Activated naive CD4-positive, alpha-beta T cell treated with anti-CD3 and anti-CD28 coated beads for 36 hours (primary cell): ENCODE measurements around the gene SMPD1. TPM values are rescaled to one million over a fixed set of nuclear protein-coding genes. Genes with fewer than 3 reads are reported as not detected.

ENCODE experiments used
- CTCF ChIA-PET: fragments of 350-600 bp; sonication (Branson Sonifier 250); formaldehyde crosslinking; loops from one replicate; lab custom pipeline; 2021; ENCODE audit warnings: antibody characterized with exemption; lab: Charles Lee
- DNase-seq: peaks from one replicate; pipeline ENCODE4 v3.0.0-alpha.2; 2020
- H3K27ac Mint-ChIP-seq: one replicate; pipeline ENCODE4 v1.8.0; 2021; ENCODE audit warnings: mild to moderate bottlenecking, mixed read lengths
- H3K27me3 Mint-ChIP-seq: one replicate; pipeline ENCODE4 v1.8.0; 2021; ENCODE audit warnings: low read depth, mixed read lengths
- H3K36me3 Mint-ChIP-seq: one replicate; pipeline ENCODE4 v1.8.0; 2021; ENCODE audit warnings: low read depth, mixed read lengths
- H3K4me1 Mint-ChIP-seq: one replicate; pipeline ENCODE4 v1.8.0; 2021; ENCODE audit warnings: low read depth, mixed read lengths
- H3K4me3 Mint-ChIP-seq: one replicate; pipeline ENCODE4 v1.8.0; 2021; ENCODE audit warnings: mild to moderate bottlenecking, moderate library complexity, mixed read lengths
- H3K9me3 Mint-ChIP-seq: one replicate; pipeline ENCODE4 v1.8.0; 2021; ENCODE audit warnings: mixed read lengths
- intact Hi-C: fragments of 100-400 bp; cut with micrococcal nuclease; formaldehyde crosslinking; loops from one replicate; pipeline ENCODE4 v1.15.1; 2023
- total RNA-seq, 2 experiments: library from RNA; stranded (reverse); gene quantifications; one replicate each; pipeline ENCODE4 v1.2.3, GENCODE V29; 2021

SMPD1 gene
- total RNA-seq, 2 experiments from 2014 or later = 24.5 to 27.5 TPM

- Mint-ChIP-seq H3K27ac (no peak overlapping the region), H3K9me3 (no peaks in the 10 kb centered on the region), H3K27me3 (no peaks in the 10 kb centered on the region), H3K4me1 (peaks cover 83% of the 10 kb centered on the region), H3K36me3 (peaks cover 5% of the 10 kb centered on the region), H3K4me3 (no peak overlapping the region)
- CTCF ChIA-PET = interaction anchor here (0.6 to 5.2 kb wide), 6 partner anchors 9 to 25 kb away, joined by 3 to 40 read pairs (median 10); partner anchors contain the start of gene SMPD1
- intact Hi-C loops = no loop called here
- DNase-seq = peak; percentile 60
Observed at GRCh38 chr11:6404342-6405051, 14.2 kb downstream of the SMPD1 start.

GRCh38 chr11:6405052-6405667, 14.9 kb downstream of the SMPD1 start:
- intact Hi-C loops = no loop called here
- Mint-ChIP-seq H3K36me3 (peaks cover 5% of the 10 kb centered on the region), H3K4me1 (peaks cover 86% of the 10 kb centered on the region), H3K27ac (no peak overlapping the region), H3K4me3 (no peak overlapping the region), H3K9me3 (no peaks in the 10 kb centered on the region), H3K27me3 (no peaks in the 10 kb centered on the region)
- DNase-seq = no peak
- CTCF ChIA-PET = interaction anchor here (0.7 to 5.2 kb wide), 5 partner anchors 9 to 25 kb away, joined by 3 to 40 read pairs (median 7); partner anchors contain the start of gene SMPD1

DNA sequence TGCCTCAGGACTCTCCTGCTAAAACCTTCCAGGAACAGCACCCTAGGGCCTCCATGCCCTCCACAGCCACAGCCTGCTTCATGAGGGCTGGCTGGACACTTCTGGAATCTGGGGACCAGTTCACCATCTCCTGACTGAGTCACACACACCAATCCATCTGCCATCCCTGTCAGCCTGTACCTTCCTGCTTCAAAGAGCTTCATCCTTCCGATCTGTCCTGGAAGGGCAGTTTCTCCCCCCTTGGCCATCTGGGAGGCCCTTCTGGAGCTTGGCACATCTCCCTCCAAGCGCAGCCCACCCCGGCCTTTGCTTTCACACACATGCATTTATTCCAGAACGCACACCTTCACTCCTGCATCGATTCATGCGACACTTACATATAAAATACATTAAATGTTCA, 15.6 kb downstream of the SMPD1 start:
- CTCF ChIA-PET = interaction anchor here (0.7 to 1.9 kb wide), 3 partner anchors 9 to 27 kb away, joined by 3 to 10 read pairs (median 3); partner anchors contain the start of gene SMPD1
- no peaks in the 10 kb centered on the region for H3K9me3 Mint-ChIP-seq
- H3K36me3 Mint-ChIP-seq = peaks cover 4% of the 10 kb centered on the region
- no peaks in the 10 kb centered on the region for H3K27me3 Mint-ChIP-seq
- intact Hi-C loops = no loop called here
- no peak overlapping the region for H3K4me3 Mint-ChIP-seq
- DNase-seq = no peak
- peaks cover 84% of the 10 kb centered on the region for H3K4me1 Mint-ChIP-seq
- no peak overlapping the region for H3K27ac Mint-ChIP-seq

DNA sequence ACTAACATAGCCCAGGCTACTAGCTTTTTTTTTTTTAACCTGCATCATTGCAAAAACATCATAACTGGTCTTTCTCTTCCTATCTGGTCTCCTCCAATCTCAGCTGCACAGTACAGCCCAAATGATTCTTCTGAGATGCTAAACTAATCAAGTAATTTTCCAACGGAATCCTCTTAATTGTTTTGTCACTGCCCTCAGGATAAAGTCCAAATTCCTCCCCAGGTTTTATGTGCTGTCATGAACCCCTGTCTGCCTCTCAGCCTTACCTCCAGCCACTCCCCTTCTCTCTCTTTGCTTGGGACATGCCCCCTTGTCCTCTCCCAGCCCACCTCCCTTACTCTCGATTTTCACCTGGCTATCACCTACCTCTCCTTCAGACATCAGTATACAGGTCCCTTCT, 16.1 kb downstream of the SMPD1 start:
- peaks cover 82% of the 10 kb centered on the region for H3K4me1 Mint-ChIP-seq
- no peak for DNase-seq
- CTCF ChIA-PET = interaction anchor here (1.4 to 1.9 kb wide), 2 partner anchors 9 to 27 kb away, joined by 4 to 10 read pairs; no protein-coding TSS in a partner anchor
- H3K9me3 Mint-ChIP-seq = no peaks in the 10 kb centered on the region
- H3K27me3 Mint-ChIP-seq = no peaks in the 10 kb centered on the region
- H3K36me3 Mint-ChIP-seq = peaks cover 4% of the 10 kb centered on the region
- H3K4me3 Mint-ChIP-seq = no peak overlapping the region
- peak overlapping the region; percentile 75 for H3K27ac Mint-ChIP-seq
- intact Hi-C loops = no loop called here

GRCh38 chr11:6410695-6411430, 20.6 kb downstream of the SMPD1 start:
- intact Hi-C loops = loop anchor here (10.0 kb wide), 1 partner anchor 1806 kb away; the partner anchor contains the start of gene TRIM68
- H3K27me3 Mint-ChIP-seq = no peaks in the 10 kb centered on the region
- no peak for DNase-seq
- no peaks in the 10 kb centered on the region for H3K9me3 Mint-ChIP-seq
- peaks cover 59% of the 10 kb centered on the region for H3K4me1 Mint-ChIP-seq
- H3K4me3 Mint-ChIP-seq = no peak overlapping the region
- H3K27ac Mint-ChIP-seq = no peak overlapping the region
- CTCF ChIA-PET = interaction anchor here (0.9 to 3.4 kb wide), 4 partner anchors 8 to 33 kb away, joined by 3 to 17 read pairs (median 6); no protein-coding TSS in a partner anchor
- H3K36me3 Mint-ChIP-seq = peaks cover 4% of the 10 kb centered on the region

- no peak for DNase-seq
- Mint-ChIP-seq H3K36me3 (peaks cover 4% of the 10 kb centered on the region), H3K27me3 (no peaks in the 10 kb centered on the region), H3K9me3 (no peaks in the 10 kb centered on the region), H3K4me3 (no peak overlapping the region), H3K27ac (no peak overlapping the region), H3K4me1 (peaks cover 52% of the 10 kb centered on the region)
- intact Hi-C loops = loop anchor here (10.0 kb wide), 1 partner anchor 1807 kb away; the partner anchor contains the start of gene TRIM68
- CTCF ChIA-PET = interaction anchor here (1.0 to 3.4 kb wide), 3 partner anchors 9 to 33 kb away, joined by 3 to 17 read pairs (median 8); no protein-coding TSS in a partner anchor
Observed at GRCh38 chr11:6411594-6412031, 21.3 kb downstream of the SMPD1 start.

DNA sequence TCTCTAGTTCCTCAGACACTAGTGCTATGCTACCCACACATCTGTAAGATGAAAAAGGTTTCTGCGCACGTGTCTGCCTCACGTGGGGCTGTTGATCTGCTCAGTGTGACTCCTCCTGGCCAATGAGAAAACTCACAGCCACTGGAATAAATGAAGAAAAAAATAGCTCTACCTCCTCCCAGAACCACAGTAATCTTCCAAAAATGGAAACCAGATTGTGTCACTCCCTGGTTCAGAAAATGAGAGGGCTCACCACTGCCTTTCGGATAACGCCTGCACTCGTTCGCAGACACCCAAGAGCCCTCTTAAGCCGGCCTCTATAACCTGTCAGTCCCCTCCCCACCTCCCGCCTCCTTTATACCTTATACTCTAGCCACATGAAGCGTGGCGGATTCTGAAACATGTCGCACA, 23.5 kb downstream of the SMPD1 start:
- peak; percentile 93 for DNase-seq
- Mint-ChIP-seq H3K36me3 (no peaks in the 10 kb centered on the region), H3K4me3 (no peak overlapping the region), H3K27ac (no peak overlapping the region), H3K9me3 (no peaks in the 10 kb centered on the region), H3K4me1 (peaks cover 38% of the 10 kb centered on the region), H3K27me3 (no peaks in the 10 kb centered on the region)
- intact Hi-C loops = loop anchor here (1.0 to 10.0 kb wide), 4 partner anchors 11 to 1809 kb away; partner anchors contain the start of genes SMPD1 and TRIM68
- CTCF ChIA-PET = interaction anchor here (0.9 to 3.4 kb wide), 4 partner anchors 11 to 42 kb away, joined by 3 to 17 read pairs (median 14); no protein-coding TSS in a partner anchor

GRCh38 chr11:6414874-6415328, 24.6 kb downstream of the SMPD1 start:
- H3K27ac Mint-ChIP-seq = no peak overlapping the region
- no peaks in the 10 kb centered on the region for H3K9me3 Mint-ChIP-seq
- H3K4me3 Mint-ChIP-seq = no peak overlapping the region
- peaks cover 32% of the 10 kb centered on the region for H3K4me1 Mint-ChIP-seq
- peak; percentile 84 for DNase-seq
- H3K36me3 Mint-ChIP-seq = no peaks in the 10 kb centered on the region
- CTCF ChIA-PET = interaction anchor here (0.7 to 2.4 kb wide), 4 partner anchors 9 to 35 kb away, joined by 3 to 14 read pairs (median 3); no protein-coding TSS in a partner anchor
- no peaks in the 10 kb centered on the region for H3K27me3 Mint-ChIP-seq
- intact Hi-C loops = loop anchor here (1.0 to 10.0 kb wide), 5 partner anchors 24 to 1810 kb away; partner anchors contain the start of genes TRIM22, TRIM5 and TRIM68

DNA sequence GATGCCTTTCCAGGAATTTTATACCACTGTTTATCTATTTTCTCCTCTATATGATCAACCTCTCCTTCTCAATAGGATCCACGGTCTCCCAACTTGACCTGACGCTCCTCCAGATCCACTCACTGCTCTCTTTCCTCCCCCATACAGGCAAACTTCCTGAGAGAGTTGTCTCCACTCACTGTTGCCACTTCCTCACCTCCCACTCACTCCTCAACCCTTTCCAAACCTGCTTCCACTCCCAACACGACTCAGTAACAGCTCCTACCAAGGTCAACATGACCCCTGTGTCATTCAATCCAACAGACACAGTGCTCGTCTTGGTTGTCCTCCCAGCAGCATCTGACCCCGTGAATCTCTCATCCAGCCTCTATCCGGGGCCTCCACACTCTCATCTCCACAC, 25.5 kb downstream of the SMPD1 start:
- no peak for DNase-seq
- intact Hi-C loops = loop anchor here (1.0 to 10.0 kb wide), 5 partner anchors 24 to 1811 kb away; partner anchors contain the start of genes TRIM22, TRIM5 and TRIM68
- Mint-ChIP-seq H3K27ac (no peak overlapping the region), H3K9me3 (no peaks in the 10 kb centered on the region), H3K27me3 (no peaks in the 10 kb centered on the region), H3K36me3 (no peaks in the 10 kb centered on the region), H3K4me1 (peaks cover 27% of the 10 kb centered on the region), H3K4me3 (no peak overlapping the region)
- CTCF ChIA-PET = interaction anchor here (4.2 to 4.4 kb wide), 2 partner anchors 28 to 37 kb away, joined by 25 to 33 read pairs; no protein-coding TSS in a partner anchor

DNA sequence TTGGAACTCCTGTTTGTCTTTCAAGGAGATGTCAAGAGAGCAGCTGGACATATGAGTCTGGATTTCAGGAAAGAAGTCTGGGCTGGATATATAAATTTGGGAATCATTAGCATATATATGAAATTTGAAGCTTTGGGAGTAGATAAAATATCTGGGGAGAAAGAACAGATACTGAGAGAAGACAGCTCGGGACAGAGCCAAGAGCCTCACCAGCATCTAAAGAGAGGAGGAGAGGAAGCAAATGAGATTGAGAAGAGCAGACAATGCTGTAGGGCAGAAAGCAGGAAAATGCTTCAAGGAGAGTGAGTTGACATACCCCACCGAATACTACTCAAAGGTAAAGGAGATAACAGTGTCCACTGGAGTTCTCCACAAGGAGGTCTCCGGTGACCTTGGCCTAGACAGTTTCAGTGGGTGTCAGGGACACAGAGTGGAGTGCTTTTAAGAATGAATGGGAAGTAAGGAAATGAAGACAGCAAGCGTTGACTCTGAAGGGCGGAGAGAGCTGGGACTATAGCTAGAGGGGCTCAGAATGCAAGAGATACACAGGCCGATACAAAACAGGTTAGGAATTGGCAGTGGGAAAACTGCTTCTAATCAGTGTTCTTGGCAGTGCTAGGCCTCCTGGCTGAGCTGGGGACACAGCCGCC, 27.8 kb downstream of the SMPD1 start:
- no peaks in the 10 kb centered on the region for H3K27me3 Mint-ChIP-seq
- H3K9me3 Mint-ChIP-seq = no peaks in the 10 kb centered on the region
- no peak overlapping the region for H3K27ac Mint-ChIP-seq
- CTCF ChIA-PET = interaction anchor here (0.7 to 4.4 kb wide), 6 partner anchors 14 to 39 kb away, joined by 3 to 33 read pairs (median 6); partner anchors contain the start of gene HPX
- H3K4me3 Mint-ChIP-seq = no peak overlapping the region
- intact Hi-C loops = loop anchor here (2.0 to 10.0 kb wide), 4 partner anchors 15 to 1813 kb away; partner anchors contain the start of genes TRIM22, TRIM5 and TRIM68
- no peak for DNase-seq
- H3K36me3 Mint-ChIP-seq = no peaks in the 10 kb centered on the region
- H3K4me1 Mint-ChIP-seq = peaks cover 7% of the 10 kb centered on the region

- Mint-ChIP-seq H3K36me3 (no peaks in the 10 kb centered on the region), H3K27ac (no peak overlapping the region), H3K9me3 (no peaks in the 10 kb centered on the region), H3K4me3 (no peak overlapping the region), H3K27me3 (no peaks in the 10 kb centered on the region), H3K4me1 (peaks cover 3% of the 10 kb centered on the region)
- DNase-seq = no peak
- intact Hi-C loops = loop anchor here (1.0 to 10.0 kb wide), 9 partner anchors 16 to 1814 kb away; partner anchors contain the start of genes ARFIP2, SMPD1, TIMM10B and TRIM22
- CTCF ChIA-PET = interaction anchor here (0.7 to 4.4 kb wide), 9 partner anchors 9 to 56 kb away, joined by 3 to 33 read pairs (median 5); partner anchors contain the start of gene HPX
Observed at GRCh38 chr11:6418557-6419008, 28.3 kb downstream of the SMPD1 start.
